GM10847 (cell line): ENCODE measurements around the gene OR4A15.

Experiments used
- POLR2A ChIP-seq: IDR thresholded peaks from 2 replicates; pipeline ENCODE4 v1.6.1; 2011; ENCODE audit not compliant: insufficient read length; ENCODE audit errors: extremely low read depth

OR4A15 gene

DNA sequence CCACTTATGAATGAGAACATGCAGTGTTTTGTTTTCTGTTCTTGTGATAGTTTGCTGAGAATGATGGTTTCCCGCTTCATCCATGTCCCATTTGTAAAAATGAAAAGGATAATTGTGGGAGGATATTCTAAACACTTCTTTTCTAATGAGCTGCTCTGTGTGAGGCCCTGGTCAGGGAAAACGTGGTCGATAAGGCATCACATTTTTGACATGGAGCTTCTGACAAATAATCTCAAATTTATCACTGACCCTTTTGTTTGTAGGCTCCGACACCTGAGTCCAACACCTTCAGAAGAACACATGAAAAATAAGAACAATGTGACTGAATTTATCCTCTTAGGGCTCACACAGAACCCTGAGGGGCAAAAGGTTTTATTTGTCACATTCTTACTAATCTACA is at the start of gene OR4A15:
Gene OR4A15, plus strand, starts transcription at position 301 of the 400 bp plus-strand sequence. Its CDS starts 0 bp downstream, at position 301.
- no peak for TF ChIP-seq POLR2A

GRCh38 chr11:55324500-55324899 is 43.3 kb upstream of the OR4A15 start:
- no peak for TF ChIP-seq POLR2A

- TF ChIP-seq POLR2A, result no peak
Observed at GRCh38 chr11:55342901-55343300, 24.9 kb upstream of the OR4A15 start, which contains the start of gene OR4A16. OR4A16 (plus strand) TSS chr11:55343201; CDS start chr11:55343201, 0 bp downstream.

GRCh38 chr11:55345306-55345705 is 22.5 kb upstream of the OR4A15 start:
- TF ChIP-seq POLR2A, result no peak

DNA sequence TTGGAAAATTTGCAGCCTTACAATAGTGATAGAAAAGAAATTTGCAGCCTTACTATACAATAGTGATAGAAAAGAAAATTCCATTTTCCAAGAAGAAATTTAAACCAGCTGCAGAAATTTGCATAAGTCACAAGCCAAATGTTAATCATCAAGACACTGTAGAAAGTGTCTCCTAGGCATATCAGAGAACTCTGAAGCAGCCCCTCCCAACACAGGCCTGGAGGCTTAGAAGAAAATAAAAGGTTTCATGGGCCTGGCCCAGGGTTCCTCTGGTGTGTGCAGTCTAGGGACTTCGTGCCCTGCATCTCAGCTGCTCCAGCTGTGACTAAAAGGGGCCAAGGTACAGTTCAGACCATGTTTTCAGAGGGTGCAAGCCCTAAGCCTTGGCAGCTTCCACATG is 18.7 kb upstream of the OR4A15 start:
- TF ChIP-seq POLR2A, result no peak

DNA sequence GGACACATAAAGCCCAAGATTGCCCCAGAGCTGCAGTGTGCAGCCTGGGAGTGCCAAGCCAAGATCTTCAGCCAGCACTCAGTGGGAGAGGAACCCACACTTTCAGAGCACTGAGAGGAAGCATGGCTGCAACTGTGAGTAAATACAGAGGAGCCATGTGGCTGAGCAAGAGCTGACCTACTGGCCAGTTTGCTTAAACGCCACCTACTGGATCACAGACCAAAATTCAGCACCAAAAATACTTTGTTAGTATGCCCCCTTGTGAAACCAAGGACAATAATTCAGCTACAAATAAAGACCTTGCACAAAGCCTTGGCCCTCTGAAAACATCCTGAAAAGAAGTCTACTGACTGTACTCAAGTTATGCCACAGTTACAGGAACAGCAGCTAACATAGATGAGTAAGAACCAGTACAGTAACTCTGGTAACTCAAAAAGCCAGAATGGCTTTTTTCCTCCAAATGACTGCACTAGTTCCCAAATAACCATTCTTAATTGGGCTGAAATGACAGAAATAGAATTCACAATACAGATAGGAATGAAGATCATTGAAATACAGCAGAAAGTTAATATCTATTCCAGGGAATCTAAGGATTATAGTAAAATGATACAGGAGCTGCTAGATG is 10.1 kb upstream of the OR4A15 start:
- TF ChIP-seq POLR2A, result no peak

DNA sequence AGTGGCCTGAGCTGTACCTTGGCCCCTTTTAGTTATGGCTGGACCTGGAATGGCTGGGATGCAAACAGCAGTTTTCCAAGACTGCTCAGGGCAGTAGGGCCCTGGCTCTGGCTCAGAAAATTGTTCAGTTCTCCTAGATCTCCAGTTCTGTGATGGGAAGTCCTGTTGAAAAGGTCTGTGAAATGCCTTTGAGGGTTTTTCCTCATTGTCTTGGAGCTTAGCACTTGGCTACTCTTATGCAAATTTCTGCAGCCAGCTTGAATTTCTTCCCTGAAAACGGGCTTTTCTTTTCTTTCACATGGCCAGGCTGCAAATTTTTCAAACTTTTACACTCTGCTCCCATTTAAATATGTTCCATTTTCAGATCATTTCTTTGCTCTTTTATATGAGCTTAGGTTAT is 33.2 kb downstream of the OR4A15 start:
- TF ChIP-seq POLR2A, result no peak
